ENCODE data around the gene POU3F1.

Gene POU3F1

GRCh38 chr1:38046333-38046883 is at the start of gene POU3F1:
TSS of gene POU3F1 (minus strand) at chr1:38046793. CDS start at chr1:38046743, 50 bp downstream.
- no peak for TF ChIP-seq CTCF (conservative IDR thresholded peaks at IDR 0.05; ENCODE audit: low read depth, low read length)
- DNase-seq (ENCODE audit: low read depth) = no peak
- H3K4me3 ChIP-seq (ENCODE audit: low read length) = peak within 1 kb of the TSS; percentile 35

- no peak overlapping the region for H3K4me3 ChIP-seq (ENCODE audit: low read length)
- no peak for DNase-seq (ENCODE audit: low read depth)
- no peak for TF ChIP-seq CTCF (conservative IDR thresholded peaks at IDR 0.05; ENCODE audit: low read depth, low read length)
These were observed 48.9 kb upstream of the POU3F1 start for GRCh38 chr1:38095454-38095931.

- DNase-seq (ENCODE audit: low read depth) = no peak
- no peak for TF ChIP-seq CTCF (conservative IDR thresholded peaks at IDR 0.05; ENCODE audit: low read depth, low read length)
- no peak overlapping the region for H3K4me3 ChIP-seq (ENCODE audit: low read length)
These were observed 48.2 kb upstream of the POU3F1 start for GRCh38 chr1:38094711-38095290.

GRCh38 chr1:38093569-38094520 is 47.3 kb upstream of the POU3F1 start:
- TF ChIP-seq CTCF (conservative IDR thresholded peaks at IDR 0.05; ENCODE audit: low read depth, low read length) = no peak
- H3K4me3 ChIP-seq (ENCODE audit: low read length) = no peak overlapping the region
- no peak for DNase-seq (ENCODE audit: low read depth)

- no peak for TF ChIP-seq CTCF (conservative IDR thresholded peaks at IDR 0.05; ENCODE audit: low read depth, low read length)
- no peak for DNase-seq (ENCODE audit: low read depth)
These were observed 45.7 kb upstream of the POU3F1 start for GRCh38 chr1:38092256-38092655.

GRCh38 chr1:38090796-38091195 is 44.2 kb upstream of the POU3F1 start:
- no peak for DNase-seq (ENCODE audit: low read depth)
- no peak for TF ChIP-seq CTCF (conservative IDR thresholded peaks at IDR 0.05; ENCODE audit: low read depth, low read length)
- H3K4me3 ChIP-seq (ENCODE audit: low read length) = no peak overlapping the region

More at GRCh38 chr1:38092256-38092655, 45.7 kb upstream of the POU3F1 start:
- no peak overlapping the region for H3K4me3 ChIP-seq (ENCODE audit: low read length)
